Stimulated activated naive CD8-positive, alpha-beta T cell treated with anti-CD3 and anti-CD28 coated beads, Interleukin-15, Interleukin-2, amounts not matched to agents 100 ng/mL and 50 ng/mL, for 24 hours (primary cell): ENCODE measurements around the gene ATG5.

Experiments used
- H3K27ac Mint-ChIP-seq: one replicate; pipeline ENCODE4 v1.8.0; 2021; ENCODE audit warnings: mild to moderate bottlenecking, mixed read lengths
- H3K27me3 Mint-ChIP-seq: one replicate; pipeline ENCODE4 v1.8.0; 2021; ENCODE audit warnings: mixed read lengths
- H3K36me3 Mint-ChIP-seq: one replicate; pipeline ENCODE4 v1.8.0; 2021; ENCODE audit warnings: low read depth, mixed read lengths
- H3K4me1 Mint-ChIP-seq: one replicate; pipeline ENCODE4 v1.8.0; 2021; ENCODE audit warnings: low read depth, mixed read lengths
- H3K4me3 Mint-ChIP-seq: one replicate; pipeline ENCODE4 v1.8.0; 2021; ENCODE audit warnings: mild to moderate bottlenecking, mixed read lengths
- H3K9me3 Mint-ChIP-seq: one replicate; pipeline ENCODE4 v1.8.0; 2021; ENCODE audit warnings: mixed read lengths

Gene ATG5

DNA sequence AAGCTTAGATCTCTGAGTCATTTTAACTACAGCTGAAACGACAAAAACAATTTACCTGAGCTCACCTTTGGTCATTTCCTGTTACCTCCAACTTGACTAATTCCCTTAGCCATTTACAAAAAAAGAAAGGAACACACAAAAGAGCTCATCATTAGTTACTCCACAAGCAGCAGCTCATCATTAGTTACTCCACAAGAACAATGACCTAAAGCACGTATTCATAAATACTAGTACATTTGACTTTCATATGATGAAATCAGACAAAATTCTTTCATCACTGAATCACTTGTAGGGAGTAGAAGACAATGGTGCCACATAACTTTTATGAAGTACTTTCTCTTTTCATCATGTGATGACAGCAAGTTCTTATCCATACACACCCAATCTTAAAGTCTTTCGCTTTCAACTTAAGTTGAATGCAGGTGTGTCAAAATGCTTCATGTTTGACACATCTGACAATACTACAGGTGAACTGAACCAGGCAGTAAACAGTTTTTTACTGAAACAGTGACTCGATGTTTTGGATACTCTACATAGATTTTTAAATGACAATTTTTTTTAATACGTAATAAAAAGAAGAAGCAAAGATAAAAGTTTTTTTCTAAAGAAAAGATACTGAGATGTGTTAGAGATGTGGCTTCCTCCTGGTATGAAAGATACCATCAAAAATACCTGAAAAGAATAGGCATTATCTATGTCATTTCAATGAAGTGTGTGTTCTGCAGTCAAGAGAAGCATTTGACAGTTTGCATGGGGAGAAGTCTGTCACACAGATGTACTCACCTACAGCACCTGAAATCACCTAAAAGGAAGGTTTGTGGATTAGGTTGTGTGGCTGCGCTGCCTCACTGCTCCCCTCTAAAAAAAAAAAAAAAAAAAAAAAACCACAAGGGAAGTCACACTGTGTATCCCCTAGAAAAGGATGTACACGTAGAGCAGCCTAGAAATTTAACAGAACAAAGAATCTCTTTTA is 130.3 kb downstream of the ATG5 start:
- Mint-ChIP-seq H3K27me3 (no peaks in the 10 kb centered on the region), H3K9me3 (no peaks in the 10 kb centered on the region), H3K27ac (peak overlapping the region; percentile 79), H3K36me3 (peaks cover 40% of the 10 kb centered on the region), H3K4me3 (peak overlapping the region; percentile 62), H3K4me1 (peaks cover 60% of the 10 kb centered on the region)

DNA sequence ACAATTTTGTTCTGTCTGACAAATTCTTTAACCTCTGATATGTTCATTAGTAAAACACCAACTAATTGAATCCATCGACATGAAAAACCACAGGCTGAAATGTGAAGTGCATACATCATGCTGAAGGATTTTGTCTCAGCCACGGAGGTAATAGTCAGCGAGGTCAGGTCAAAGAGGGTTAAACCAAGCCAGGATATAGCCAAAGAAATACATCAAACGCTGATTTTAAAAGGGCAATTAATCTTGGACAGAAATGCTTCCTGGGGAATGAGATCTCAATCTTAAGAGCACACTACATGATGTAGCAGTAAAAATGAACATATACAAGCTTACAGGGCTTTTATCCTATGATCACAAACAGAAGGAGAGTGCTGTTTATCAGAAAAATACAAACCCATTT is 132.7 kb downstream of the ATG5 start:
- H3K4me1 Mint-ChIP-seq, result peaks cover 69% of the 10 kb centered on the region

GRCh38 chr6:106188104-106188794 is 137.3 kb downstream of the ATG5 start:
- Mint-ChIP-seq H3K27ac (peak overlapping the region; percentile 18), H3K4me1 (peaks cover 71% of the 10 kb centered on the region), H3K27me3 (no peaks in the 10 kb centered on the region), H3K9me3 (no peaks in the 10 kb centered on the region), H3K4me3 (no peak overlapping the region), H3K36me3 (peaks cover 33% of the 10 kb centered on the region)

More for the DNA sequence above, 132.7 kb downstream of the ATG5 start:
- Mint-ChIP-seq H3K27me3 (no peaks in the 10 kb centered on the region), H3K4me3 (no peak overlapping the region), H3K9me3 (no peaks in the 10 kb centered on the region), H3K27ac (no peak overlapping the region), H3K36me3 (peaks cover 30% of the 10 kb centered on the region)

DNA sequence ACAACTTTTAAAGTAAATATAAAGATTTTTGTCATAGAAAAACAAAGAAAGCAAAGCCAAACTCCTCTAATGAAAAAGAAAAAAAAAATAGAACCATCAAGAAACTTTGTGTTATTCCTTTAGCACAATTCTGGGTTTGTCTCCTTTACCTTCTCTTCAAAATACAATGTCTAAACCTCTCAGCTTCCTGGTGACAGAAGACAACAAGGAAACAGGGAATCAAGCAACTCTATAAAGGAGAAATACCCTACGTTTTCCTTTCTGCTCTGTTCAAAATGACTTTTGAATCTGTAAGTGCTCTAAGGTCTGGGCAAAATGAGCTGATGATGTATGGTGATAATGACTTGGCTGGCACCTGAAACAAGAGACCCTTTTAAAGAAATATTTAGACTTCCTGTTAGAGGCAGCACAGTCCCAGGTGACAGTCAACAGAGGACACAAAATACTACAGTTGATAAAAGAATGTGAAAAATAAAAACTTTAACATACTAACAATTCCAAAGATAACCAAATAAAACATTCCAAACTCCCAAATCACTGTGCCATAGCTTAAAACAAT is 138.1 kb downstream of the ATG5 start:
- peak overlapping the region; percentile 40 for H3K4me3 Mint-ChIP-seq
- H3K27me3 Mint-ChIP-seq, result no peaks in the 10 kb centered on the region
- H3K4me1 Mint-ChIP-seq, result peaks cover 68% of the 10 kb centered on the region

GRCh38 chr6:106186714-106187113 is 138.8 kb downstream of the ATG5 start:
- H3K36me3 Mint-ChIP-seq, result peaks cover 31% of the 10 kb centered on the region
- peak overlapping the region; percentile 88 for H3K27ac Mint-ChIP-seq
- no peaks in the 10 kb centered on the region for H3K27me3 Mint-ChIP-seq
- peak overlapping the region; percentile 15 for H3K4me3 Mint-ChIP-seq
- no peaks in the 10 kb centered on the region for H3K9me3 Mint-ChIP-seq
- peaks cover 76% of the 10 kb centered on the region for H3K4me1 Mint-ChIP-seq

More for the DNA sequence above, 138.1 kb downstream of the ATG5 start:
- peak overlapping the region; percentile 88 for H3K27ac Mint-ChIP-seq
- no peaks in the 10 kb centered on the region for H3K9me3 Mint-ChIP-seq
- peaks cover 27% of the 10 kb centered on the region for H3K36me3 Mint-ChIP-seq

DNA sequence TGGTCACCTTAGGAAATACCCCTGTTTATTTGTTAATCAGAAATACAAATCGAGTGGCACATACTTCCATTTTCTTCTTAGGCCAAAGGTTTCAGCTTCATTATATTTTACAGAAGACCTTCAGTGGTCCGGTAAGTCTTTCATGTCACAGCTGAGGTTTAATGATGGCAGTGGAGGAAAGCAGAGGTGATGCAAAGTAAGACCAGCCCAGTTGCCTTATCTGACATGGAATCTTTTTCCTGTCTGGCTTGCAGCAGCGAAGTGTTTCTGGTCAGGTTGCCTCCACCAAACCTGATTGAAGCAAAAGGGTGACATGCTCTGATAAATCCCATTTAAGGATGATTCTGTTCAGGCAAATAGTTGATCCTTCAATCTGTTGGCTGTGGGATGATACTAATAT is 139.4 kb downstream of the ATG5 start:
- H3K27ac Mint-ChIP-seq, result peak overlapping the region; percentile 88
- no peaks in the 10 kb centered on the region for H3K9me3 Mint-ChIP-seq
- no peaks in the 10 kb centered on the region for H3K27me3 Mint-ChIP-seq
- H3K4me1 Mint-ChIP-seq, result peaks cover 80% of the 10 kb centered on the region
- peak overlapping the region; percentile 15 for H3K4me3 Mint-ChIP-seq
- H3K36me3 Mint-ChIP-seq, result peaks cover 28% of the 10 kb centered on the region

GRCh38 chr6:106185615-106186014 is 139.9 kb downstream of the ATG5 start:
- no peaks in the 10 kb centered on the region for H3K9me3 Mint-ChIP-seq
- H3K36me3 Mint-ChIP-seq, result peaks cover 28% of the 10 kb centered on the region
- peak overlapping the region; percentile 15 for H3K4me3 Mint-ChIP-seq
- no peaks in the 10 kb centered on the region for H3K27me3 Mint-ChIP-seq
- peak overlapping the region; percentile 88 for H3K27ac Mint-ChIP-seq
- peaks cover 81% of the 10 kb centered on the region for H3K4me1 Mint-ChIP-seq

DNA sequence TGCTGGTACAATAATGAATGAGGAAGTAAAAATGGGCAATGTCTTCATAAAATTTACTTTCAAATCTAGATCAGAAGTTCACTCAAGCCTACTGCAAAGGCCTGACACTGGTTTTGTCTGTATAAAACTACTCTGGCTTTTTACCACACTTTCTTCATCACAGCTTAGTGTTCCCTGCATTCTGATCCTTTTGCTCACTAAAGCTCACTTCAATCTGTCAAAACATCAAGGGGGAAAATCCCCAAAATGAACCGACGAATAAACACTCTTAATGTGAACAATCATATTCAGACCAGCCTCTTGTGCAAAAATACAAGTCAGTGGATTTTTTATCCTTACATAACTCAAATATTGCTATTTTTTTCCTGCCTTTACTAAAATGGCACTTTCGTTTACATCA is 140.9 kb downstream of the ATG5 start:
- peaks cover 28% of the 10 kb centered on the region for H3K36me3 Mint-ChIP-seq
- H3K27ac Mint-ChIP-seq, result peak overlapping the region; percentile 23
- H3K4me1 Mint-ChIP-seq, result peaks cover 75% of the 10 kb centered on the region
- peak overlapping the region; percentile 9 for H3K4me3 Mint-ChIP-seq
- H3K9me3 Mint-ChIP-seq, result no peaks in the 10 kb centered on the region
- H3K27me3 Mint-ChIP-seq, result no peaks in the 10 kb centered on the region

DNA sequence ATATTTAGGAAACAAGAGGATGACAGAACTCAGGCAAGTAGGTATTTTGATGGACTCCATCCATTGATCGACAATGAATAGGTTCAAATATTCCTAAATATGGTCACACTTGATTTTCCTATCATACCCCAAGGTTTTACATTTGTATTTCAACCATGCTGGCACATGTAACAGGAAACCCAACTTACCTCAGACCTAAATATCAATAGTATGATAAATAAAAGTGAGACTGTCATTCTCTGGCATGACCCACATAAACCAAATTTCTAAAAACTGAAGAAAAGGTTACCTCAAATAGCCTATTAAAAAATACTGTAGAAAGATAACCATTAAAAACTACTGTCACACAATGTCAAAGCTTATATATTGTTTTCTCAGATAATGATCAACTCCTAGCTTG is 142.1 kb downstream of the ATG5 start:
- H3K4me1 Mint-ChIP-seq, result peaks cover 65% of the 10 kb centered on the region
- no peak overlapping the region for H3K27ac Mint-ChIP-seq
- no peaks in the 10 kb centered on the region for H3K27me3 Mint-ChIP-seq
- H3K9me3 Mint-ChIP-seq, result no peaks in the 10 kb centered on the region
- peaks cover 28% of the 10 kb centered on the region for H3K36me3 Mint-ChIP-seq
- no peak overlapping the region for H3K4me3 Mint-ChIP-seq

DNA sequence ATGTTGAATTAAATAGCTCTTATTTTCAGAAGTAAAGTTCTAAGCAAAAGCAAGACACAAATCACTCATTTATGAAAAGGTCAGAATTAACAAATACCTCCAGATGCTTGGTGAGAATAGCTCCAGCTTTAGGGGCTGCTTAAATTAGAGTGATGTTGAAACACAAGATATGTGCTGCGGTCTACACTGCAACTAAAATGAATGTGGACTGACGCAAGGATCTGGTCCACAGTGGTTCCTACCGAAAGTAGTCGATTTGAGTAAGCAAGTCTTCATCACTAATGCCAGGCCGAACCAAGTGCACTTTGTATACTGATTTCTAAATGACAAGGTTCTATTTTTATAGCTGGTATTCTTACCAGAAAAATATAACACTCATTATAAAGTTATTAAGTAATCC is 143.1 kb downstream of the ATG5 start:
- H3K4me1 Mint-ChIP-seq, result peaks cover 59% of the 10 kb centered on the region
- peaks cover 25% of the 10 kb centered on the region for H3K36me3 Mint-ChIP-seq
- no peak overlapping the region for H3K4me3 Mint-ChIP-seq
- H3K27me3 Mint-ChIP-seq, result no peaks in the 10 kb centered on the region
- peak overlapping the region; percentile 84 for H3K27ac Mint-ChIP-seq
- H3K9me3 Mint-ChIP-seq, result no peaks in the 10 kb centered on the region

- Mint-ChIP-seq H3K27ac (peak overlapping the region; percentile 84), H3K9me3 (no peaks in the 10 kb centered on the region), H3K27me3 (peaks cover 2% of the 10 kb centered on the region), H3K4me3 (peak overlapping the region; percentile 17), H3K36me3 (peaks cover 24% of the 10 kb centered on the region), H3K4me1 (peaks cover 56% of the 10 kb centered on the region)
These were observed 143.7 kb downstream of the ATG5 start for GRCh38 chr6:106181664-106182418.

- Mint-ChIP-seq H3K27ac (no peak overlapping the region), H3K4me3 (no peak overlapping the region), H3K27me3 (peaks cover 11% of the 10 kb centered on the region), H3K36me3 (peaks cover 9% of the 10 kb centered on the region), H3K4me1 (peaks cover 40% of the 10 kb centered on the region), H3K9me3 (no peaks in the 10 kb centered on the region)
These were observed 145.4 kb downstream of the ATG5 start for GRCh38 chr6:106180208-106180607.

- peaks cover 29% of the 10 kb centered on the region for H3K4me1 Mint-ChIP-seq
- no peak overlapping the region for H3K27ac Mint-ChIP-seq
These were observed 146.7 kb downstream of the ATG5 start for GRCh38 chr6:106178900-106179299.

DNA sequence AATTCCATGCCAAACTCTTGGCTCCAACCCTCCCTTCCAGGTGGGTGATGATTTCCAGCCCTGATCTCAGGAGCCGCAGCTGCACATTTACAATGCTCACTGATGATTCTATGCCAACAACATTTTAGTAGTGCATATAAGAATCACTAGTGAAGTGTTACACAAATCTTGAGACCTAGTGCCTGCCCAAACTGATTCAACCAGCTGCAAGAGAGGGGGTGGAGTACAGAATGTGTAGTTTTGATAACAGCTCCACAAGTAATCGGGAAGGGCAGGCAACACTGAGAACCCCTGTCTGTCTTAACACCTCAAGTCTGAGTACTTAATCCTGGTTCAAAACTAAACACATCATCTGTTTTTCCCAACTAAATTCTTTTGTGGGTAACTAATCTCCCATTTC is 147.8 kb downstream of the ATG5 start:
- Mint-ChIP-seq H3K4me1 (peaks cover 25% of the 10 kb centered on the region), H3K9me3 (no peaks in the 10 kb centered on the region), H3K4me3 (no peak overlapping the region), H3K27ac (no peak overlapping the region), H3K27me3 (peaks cover 11% of the 10 kb centered on the region), H3K36me3 (peaks cover 4% of the 10 kb centered on the region)

More at GRCh38 chr6:106178900-106179299, 146.7 kb downstream of the ATG5 start:
- no peaks in the 10 kb centered on the region for H3K9me3 Mint-ChIP-seq
- no peak overlapping the region for H3K4me3 Mint-ChIP-seq
- peaks cover 11% of the 10 kb centered on the region for H3K27me3 Mint-ChIP-seq
- peaks cover 8% of the 10 kb centered on the region for H3K36me3 Mint-ChIP-seq
